ENCODE data around the gene SCUBE1. TPM values are rescaled to one million over a fixed set of nuclear protein-coding genes. Genes with fewer than 3 reads are reported as not detected.

Gene SCUBE1
- total and polyA plus RNA-seq, 3 donors from 2014 or later = 11.0 to 28.9 (median 23.5) TPM

GRCh38 chr22:43319661-43320486 lies 23.3 kb downstream of the SCUBE1 start:
- no peak for DNase-seq
- 86 to 88% methylated on average over 6 to 10 of the region's 10 CpGs for WGBS, 2 donors
- TF ChIP-seq POLR2A (IDR thresholded peaks at IDR 0.05) (no peak), CTCF (IDR thresholded peaks at IDR 0.05) (no peak)
- no peaks in the 10 kb centered on the region for H3K27me3 ChIP-seq
- H3K27ac ChIP-seq = no peak overlapping the region
- H3K4me3 ChIP-seq = no peak overlapping the region
- intact Hi-C loops (cut with DNase I; ENCODE audit: low total_unique reads) = no loop called here
- H3K4me1 ChIP-seq = peaks cover 4% of the 10 kb centered on the region
- no peaks in the 10 kb centered on the region for H3K36me3 ChIP-seq (ENCODE audit: low read depth, missing control alignments)
- H3K9me3 ChIP-seq = no peaks in the 10 kb centered on the region

- 86 to 89% methylated on average over 9 of the region's 9 CpGs for WGBS, 2 donors
- DNase-seq = no peak
- Histone ChIP-seq H3K27me3 (no peaks in the 10 kb centered on the region), H3K4me1 (no peaks in the 10 kb centered on the region), H3K36me3 (ENCODE audit: low read depth, missing control alignments) (no peaks in the 10 kb centered on the region), H3K27ac (no peak overlapping the region), H3K9me3 (no peaks in the 10 kb centered on the region), H3K4me3 (no peak overlapping the region)
- TF ChIP-seq POLR2A (IDR thresholded peaks at IDR 0.05) (no peak), CTCF (IDR thresholded peaks at IDR 0.05) (no peak)
- intact Hi-C loops (cut with DNase I; ENCODE audit: low total_unique reads) = no loop called here
Measured at GRCh38 chr22:43317239-43317638, 25.9 kb downstream of the SCUBE1 start.

GRCh38 chr22:43315687-43316217 lies 27.4 kb downstream of the SCUBE1 start:
- Histone ChIP-seq H3K4me1 (no peaks in the 10 kb centered on the region), H3K4me3 (no peak overlapping the region), H3K36me3 (ENCODE audit: low read depth, missing control alignments) (no peaks in the 10 kb centered on the region), H3K9me3 (no peaks in the 10 kb centered on the region), H3K27me3 (no peaks in the 10 kb centered on the region), H3K27ac (no peak overlapping the region)
- DNase-seq = no peak
- intact Hi-C loops (cut with DNase I; ENCODE audit: low total_unique reads) = no loop called here
- TF ChIP-seq POLR2A (IDR thresholded peaks at IDR 0.05) = no peak
- TF ChIP-seq CTCF (IDR thresholded peaks at IDR 0.05) = no peak
- 89 to 93% methylated on average over 7 to 9 of the region's 9 CpGs for WGBS, 2 donors

GRCh38 chr22:43314611-43315010 lies 28.6 kb downstream of the SCUBE1 start:
- H3K27ac ChIP-seq = no peak overlapping the region

More at GRCh38 chr22:43314611-43315010, 28.6 kb downstream of the SCUBE1 start:
- intact Hi-C loops (cut with DNase I; ENCODE audit: low total_unique reads) = no loop called here
- no peaks in the 10 kb centered on the region for H3K9me3 ChIP-seq
- H3K4me1 ChIP-seq = no peaks in the 10 kb centered on the region
- no peaks in the 10 kb centered on the region for H3K36me3 ChIP-seq (ENCODE audit: low read depth, missing control alignments)
- H3K27me3 ChIP-seq = no peaks in the 10 kb centered on the region
- no peak for TF ChIP-seq CTCF (IDR thresholded peaks at IDR 0.05)
- no peak for TF ChIP-seq POLR2A (IDR thresholded peaks at IDR 0.05)
- no peak for DNase-seq
- no peak overlapping the region for H3K4me3 ChIP-seq
- 92 to 94% methylated on average over 5 of the region's 5 CpGs for WGBS, 2 donors
